GM21576 (cell line): Measurements from ENCODE around the gene GHRH.
A peak's percentile ranks its signal among the peaks of the same experiment; 100 is the strongest.

Source experiments
- ATAC-seq: cut with Tn5 transposase; IDR thresholded peaks from one replicate; pipeline ENCODE4 v1.9.1; 2021; ENCODE audit warnings: mild to moderate bottlenecking, moderate library complexity; ENCODE audit not compliant: unreplicated experiment

The GHRH gene

DNA sequence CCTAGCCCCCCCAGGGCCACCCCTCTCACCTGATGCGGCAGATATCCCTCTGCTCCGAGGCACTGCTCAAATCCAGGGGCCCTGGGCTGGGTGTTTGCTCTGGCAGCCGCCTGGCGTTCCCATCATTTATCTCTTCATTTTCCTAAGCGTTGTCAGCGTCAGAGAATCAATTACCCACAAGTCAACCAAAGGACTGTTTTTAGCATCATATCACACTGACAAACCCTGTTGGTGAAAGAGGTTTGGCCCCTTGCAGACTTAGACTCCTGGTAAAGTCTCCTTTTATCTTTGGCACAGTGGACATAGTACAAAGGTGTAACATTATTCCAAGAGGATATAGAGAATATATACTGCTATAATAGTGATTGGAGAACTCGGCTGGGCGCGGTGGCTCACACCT is at the start of gene GHRH:
Gene GHRH (minus strand): TSS at position 101 of the 400 bp plus-strand sequence. CDS start 4,925 bp downstream, outside the sequence.
- no peak for ATAC-seq

DNA sequence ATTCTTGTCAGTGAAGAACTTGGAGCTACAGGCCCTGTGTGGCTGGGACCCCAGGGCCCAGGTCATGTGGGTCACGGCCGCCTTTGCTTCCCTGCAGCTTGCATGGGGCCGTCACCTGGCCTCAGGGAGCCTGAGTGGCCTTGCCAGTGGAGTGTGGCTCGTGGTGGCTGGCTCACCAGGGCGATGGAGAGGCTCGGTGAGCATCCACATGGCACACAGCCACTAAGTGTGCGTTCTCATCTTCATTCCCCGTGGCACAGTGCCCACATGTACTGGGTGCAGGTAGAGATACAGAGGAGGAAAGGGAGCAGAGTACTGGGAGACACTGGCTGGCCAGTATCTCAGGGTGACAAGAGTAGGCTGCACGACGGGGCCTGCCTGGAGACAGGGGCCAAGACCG is 49.3 kb upstream of the GHRH start:
- no peak for ATAC-seq

DNA sequence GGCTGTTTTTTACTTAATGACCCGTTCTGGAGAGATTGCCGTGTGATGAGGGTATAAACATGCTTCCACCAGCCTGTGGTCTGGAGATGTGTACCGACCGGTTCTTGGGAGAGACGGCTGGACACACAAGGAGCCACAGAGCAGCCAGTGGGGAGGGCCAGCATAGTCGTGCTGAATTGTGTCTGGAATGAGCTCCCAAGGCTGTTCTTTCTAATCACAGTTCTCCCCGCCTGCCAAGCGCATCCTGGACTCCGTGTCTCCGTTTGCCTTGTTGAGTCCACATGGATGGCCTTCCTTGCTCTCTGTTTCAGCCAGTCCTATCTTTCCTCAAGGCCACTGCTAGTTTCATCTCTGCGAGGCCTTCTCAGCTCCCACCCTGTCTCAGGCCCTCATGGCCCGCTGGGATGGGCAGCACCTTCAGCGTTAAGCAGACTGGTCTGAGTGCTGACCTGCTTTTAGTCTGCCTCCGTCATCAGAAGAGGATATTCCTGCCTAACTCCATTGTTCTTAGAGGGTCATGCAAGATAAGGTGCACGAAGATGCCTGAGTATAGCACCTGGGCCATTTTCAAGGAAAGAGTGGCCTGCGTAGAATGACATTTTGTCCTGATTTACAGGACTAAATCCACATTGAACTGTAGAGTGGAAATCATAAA is 48.4 kb upstream of the GHRH start:
- ATAC-seq: no peak

GRCh38 chr20:37309290-37309689 is 47.7 kb upstream of the GHRH start:
- ATAC-seq: no peak

DNA sequence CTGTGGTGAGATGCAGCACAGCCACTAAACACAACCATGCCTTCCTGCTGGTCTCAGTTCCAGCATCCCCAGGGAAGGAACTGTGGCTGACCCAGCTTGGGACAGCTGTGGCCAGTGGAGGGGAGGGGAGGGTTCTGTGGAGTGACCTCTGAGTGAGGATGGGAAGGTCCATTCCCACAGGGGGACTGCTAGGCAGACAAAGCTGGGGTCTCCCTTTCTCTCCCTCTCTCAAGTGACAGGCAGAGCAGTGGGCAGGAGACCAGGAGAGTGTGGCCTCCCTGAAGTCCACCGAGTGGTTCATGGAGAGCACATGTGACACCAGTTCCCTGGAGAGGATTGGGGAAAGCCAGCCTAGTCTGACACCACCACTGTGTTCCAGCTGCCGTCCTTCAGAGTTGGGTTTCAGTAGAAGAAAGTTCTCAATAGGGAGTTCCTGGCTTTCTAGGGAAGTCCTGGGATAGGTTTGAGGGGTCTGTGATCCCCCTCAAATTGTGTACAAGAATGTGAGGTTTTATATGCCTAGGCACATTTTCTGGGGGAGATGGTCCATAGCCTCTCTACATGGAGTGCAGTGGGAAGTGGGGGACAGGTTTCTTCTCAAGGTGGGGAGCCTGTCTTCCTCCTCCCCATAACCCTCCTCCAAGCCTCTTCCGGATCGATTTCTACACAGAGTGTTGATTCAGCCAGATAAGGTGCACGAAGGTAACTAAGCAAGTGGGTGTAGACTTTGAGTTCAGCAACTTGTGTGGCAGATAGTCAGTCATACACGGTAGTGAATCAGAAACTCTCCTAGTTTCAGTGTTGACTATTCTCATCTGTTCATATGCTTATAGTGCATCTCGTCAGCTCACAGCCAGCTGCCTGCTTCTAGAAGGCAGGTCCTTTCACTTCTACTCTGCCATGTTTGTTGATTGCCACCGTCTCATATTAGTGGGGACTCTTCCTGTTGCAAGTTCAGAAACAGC is 46.8 kb upstream of the GHRH start:
- ATAC-seq: peak; percentile 85

GRCh38 chr20:37305839-37306238 is 44.2 kb upstream of the GHRH start:
- no peak for ATAC-seq

DNA sequence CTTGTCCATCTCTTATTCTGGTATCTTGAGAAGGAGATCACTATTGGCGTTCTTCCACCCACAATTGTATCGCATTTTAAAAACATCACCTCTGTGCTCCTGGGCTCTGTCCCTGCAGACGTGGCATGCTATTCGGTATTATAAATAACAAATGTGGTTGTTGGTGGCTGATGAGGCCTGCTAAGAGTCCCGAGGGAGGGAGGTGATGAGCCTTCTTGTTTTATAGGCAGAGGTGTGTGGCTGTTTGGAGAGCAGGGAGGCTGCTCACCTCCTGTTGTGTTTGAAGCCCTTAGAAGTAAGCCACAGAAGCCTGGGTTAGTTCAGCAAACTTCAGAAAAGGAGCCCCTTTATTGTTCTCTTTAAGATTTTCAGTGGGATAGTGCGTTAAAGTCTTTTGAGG is 43.5 kb upstream of the GHRH start:
- ATAC-seq: no peak

GRCh38 chr20:37303637-37304036 is 42.0 kb upstream of the GHRH start:
- no peak for ATAC-seq

GRCh38 chr20:37302981-37303380 is 41.4 kb upstream of the GHRH start:
- no peak for ATAC-seq

- no peak for ATAC-seq
These were observed 39.9 kb upstream of the GHRH start for GRCh38 chr20:37301558-37301957.

- ATAC-seq: no peak
These were observed 39.5 kb upstream of the GHRH start for GRCh38 chr20:37301120-37301519.

DNA sequence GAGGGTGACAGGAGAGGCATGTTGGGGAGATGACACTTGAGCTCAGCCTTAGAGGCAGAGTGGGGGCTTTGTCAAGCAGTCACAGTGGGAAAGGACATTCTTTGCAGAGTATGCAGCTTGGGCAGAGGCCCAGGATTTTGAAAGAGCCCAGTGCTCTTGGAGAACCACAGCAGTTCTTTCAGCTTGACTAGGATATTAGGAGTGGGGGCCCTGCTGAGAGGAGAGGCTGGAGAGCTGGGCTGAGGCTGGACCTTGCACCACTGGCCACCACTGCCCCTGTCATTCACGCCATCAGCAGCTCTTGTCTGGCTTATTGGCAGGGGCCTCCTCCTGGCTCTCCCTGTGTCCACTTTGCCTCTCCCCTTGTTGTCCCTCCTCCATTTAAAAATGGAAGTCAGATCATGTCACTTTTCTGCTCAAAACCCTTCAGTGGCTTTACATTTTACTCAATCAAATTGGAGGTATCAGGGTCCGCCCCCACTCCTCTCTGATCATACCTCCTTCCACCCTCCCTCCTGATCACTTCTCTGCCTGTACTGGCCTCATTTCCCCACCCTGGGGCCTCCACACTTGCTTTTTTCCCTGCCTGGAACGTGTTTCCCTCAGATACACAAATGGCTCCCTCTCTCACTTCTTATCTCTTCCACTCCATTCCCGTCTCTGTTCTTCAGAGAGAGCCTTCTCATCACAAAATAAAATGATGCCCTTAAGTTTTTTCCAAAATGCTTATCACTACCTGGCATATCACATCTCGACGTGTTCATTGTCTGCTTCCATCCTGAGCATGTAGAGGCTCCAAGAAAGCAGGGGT is 38.3 kb upstream of the GHRH start:
- ATAC-seq: no peak

DNA sequence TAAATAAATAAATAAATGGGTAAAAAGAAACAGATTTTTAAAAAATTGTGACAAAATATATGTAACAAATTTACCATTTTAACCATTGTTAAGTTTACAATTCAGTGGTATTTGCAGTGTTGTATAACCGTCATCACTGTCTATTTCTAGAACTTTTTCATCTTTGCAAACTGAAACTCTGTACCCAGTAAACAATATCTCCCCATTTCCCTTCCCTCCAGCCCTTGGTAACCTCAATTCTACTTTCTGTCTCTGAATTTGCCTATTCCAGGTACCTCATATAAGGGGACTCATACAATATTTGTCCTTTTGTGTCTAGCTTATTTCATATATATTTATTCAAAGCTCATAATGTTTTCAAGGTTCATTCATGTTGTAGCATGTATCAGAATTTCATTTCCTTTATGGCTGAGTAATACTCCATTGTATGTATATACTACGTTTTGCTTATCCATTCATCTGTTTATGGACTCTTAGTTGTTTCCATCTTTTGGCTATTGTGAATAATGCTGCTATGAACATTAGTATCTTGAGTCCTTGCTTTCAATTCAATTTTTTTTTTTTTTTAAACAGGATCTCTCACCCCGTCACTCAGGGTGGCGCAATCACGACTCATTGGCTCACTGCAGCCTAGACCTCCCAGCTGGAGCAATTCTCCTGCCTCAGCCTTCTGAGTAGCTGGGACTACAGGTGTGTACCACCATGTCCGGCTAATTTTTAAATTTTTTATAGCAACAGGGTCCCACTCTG is 36.8 kb upstream of the GHRH start:
- ATAC-seq: peak; percentile 48

DNA sequence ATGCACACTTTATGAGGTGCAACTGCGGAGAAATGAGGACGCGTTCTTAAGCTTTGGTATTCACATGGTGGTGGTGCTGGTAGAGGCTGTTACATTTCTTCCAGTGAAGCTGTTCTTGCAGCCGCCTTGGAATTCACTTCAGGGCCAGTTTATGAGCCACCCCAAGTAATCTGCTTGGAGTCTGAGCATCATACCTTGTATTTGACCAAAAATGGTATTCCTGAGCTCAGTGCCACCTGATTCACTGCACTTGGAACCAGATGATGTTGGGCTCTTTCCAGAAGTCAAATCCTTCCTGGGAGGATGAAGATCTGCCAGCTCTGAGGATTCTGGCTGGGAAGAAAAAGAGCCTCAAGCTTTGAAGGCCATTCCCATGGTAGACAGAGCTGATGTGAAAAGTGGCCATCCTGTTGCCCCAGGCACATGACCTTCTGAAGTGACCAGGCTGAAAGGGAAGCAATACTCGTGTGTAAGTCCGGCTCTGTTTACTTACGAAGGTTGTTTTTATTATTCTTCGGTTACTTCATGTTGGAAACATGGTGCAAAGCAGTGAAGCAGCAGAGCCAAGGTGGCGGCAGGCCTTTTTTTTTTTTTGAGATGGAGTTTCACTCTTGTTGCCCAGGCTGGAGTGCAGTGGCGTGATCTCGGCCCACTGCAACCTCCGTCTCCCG is 35.6 kb upstream of the GHRH start:
- no peak for ATAC-seq

DNA sequence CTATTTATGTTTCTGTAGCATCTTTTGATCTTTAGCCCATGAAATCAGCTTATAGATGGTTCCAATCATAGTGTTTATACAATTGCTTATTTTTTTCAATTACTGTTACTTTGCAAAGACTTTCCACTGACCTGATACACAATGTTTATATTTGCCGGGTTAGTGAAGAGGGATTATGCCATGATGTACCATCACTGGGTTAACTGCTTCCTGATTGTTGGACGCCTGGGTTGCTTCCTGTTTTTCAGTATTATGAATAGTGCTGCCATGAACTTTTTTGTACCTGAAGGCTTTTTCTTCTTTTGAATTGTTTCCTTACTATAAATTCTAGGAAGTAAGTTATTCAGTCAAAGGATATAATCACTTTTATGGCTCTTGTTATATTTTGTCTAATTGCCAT is 34.8 kb upstream of the GHRH start:
- no peak for ATAC-seq

DNA sequence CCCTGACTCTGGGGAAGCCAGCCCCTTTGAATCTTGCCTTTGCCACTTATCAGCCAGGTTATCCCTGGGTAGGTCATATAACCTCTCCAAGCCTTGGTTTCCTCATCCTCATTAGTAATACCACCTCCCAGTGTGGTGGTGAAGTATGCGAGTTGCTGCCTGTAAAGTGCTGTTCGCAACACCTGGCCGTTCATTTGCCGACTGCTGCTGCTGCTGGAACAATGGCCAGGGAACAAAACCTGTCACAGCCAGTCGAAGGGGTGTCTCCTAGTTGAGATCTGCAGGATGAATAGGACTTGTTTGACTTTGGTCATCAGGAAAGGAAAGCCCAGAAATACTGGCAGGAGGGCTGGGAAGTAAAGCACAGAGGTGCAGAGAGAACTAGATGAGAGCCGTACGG is 34.0 kb upstream of the GHRH start:
- ATAC-seq: no peak

DNA sequence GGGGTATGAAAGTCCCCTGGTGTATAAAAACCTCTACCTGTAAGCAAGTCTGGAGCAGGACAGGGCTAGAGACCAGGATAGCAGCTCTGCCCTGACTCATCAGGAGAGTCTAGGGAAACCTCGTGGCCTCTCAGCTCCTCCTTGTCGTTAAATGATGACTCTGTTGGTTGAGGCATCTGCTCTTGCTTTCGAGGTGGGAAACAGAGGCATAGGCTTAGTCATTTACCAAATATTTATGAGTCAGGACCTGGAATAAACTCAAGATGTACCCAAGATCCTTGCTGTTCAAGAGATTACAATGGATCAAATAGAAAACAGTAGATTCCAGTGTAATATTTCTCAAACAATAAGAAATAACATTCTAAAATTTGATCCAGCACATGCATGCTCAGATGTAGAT is 33.4 kb upstream of the GHRH start:
- no peak for ATAC-seq

DNA sequence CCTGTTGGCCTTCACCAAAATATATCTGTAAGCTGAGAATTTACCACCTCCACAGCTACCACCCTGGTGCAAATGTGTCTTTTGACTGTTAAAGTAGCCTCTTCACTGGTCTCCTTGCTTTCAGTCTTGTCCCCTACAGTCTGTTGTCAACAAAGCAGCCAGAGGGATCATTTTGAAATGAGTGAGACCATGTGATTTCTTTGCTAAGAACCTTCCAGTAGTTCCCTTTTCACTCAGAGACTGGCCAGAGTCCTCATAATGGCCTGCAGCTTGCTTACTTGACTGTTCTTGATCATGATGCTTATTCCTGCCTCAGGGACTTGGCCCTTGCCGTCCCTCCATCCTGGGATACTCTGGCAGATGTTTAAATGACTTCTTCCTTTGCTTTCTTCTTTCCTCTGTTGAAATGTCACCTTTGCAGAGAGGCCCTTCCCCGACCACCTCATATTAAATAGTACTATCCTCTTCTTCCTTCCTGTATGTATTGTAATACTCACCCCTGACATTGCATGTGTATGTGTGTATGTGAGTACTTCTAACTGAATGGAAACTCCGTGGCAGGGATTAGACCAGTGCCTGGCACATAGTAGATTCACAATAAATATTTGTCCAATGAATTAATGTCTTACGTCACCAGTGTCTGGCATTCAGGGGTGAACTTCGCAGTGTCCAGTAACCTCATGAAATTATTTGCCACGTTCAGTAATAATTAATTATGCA is 32.8 kb upstream of the GHRH start:
- ATAC-seq: no peak

GRCh38 chr20:37293301-37293943 is 31.8 kb upstream of the GHRH start:
- ATAC-seq: no peak
